Body of pancreas (tissue), 4 donors: ENCODE measurements around the gene CLPTM1L. TPM values are rescaled to one million over a fixed set of nuclear protein-coding genes. Genes with fewer than 3 reads are reported as not detected.

ENCODE experiments used
- ATAC-seq: fragments of 150-250 bp; one replicate; pipeline ENCODE4 v1.9.1; 2016
- DNase-seq, 4 donors: peaks; one replicate each; pipeline ENCODE4 v3.0.0-alpha.2; 2019
- H3K27ac ChIP-seq, 4 donors: fragments of 200-600 bp; sonication (generic); 1 replicate in 3 of 4; 2 replicates in 1 of 4; pipeline versions ENCODE4 v1.5.1 to v1.6.1; 2016 to 2019; ENCODE audit warnings: mild to moderate bottlenecking in 1 of 4, mixed read lengths in 1 of 4, moderate library complexity in 1 of 4
- H3K27me3 ChIP-seq, 2 donors: fragments of 200-600 bp; sonication (generic); one replicate each; pipeline ENCODE4 v1.6.0; 2016; ENCODE audit warnings: mild to moderate bottlenecking in 1 of 2
- H3K36me3 ChIP-seq, 2 donors: fragments of 200-600 bp; sonication (generic); replicated peaks in 1 of 2; 2 replicates each; pipeline ENCODE4 v1.5.1; 2016; ENCODE audit warnings: low read depth in 2 of 2; ENCODE audit not compliant: insufficient read depth in 1 of 2
- H3K4me1 ChIP-seq: fragments of 200-600 bp; sonication (generic); one replicate; pipeline ENCODE4 v1.6.0; 2016
- H3K4me3 ChIP-seq, 2 donors: fragments of 200-600 bp; sonication (generic); 1 replicate in 1 of 2; 2 replicates in 1 of 2; pipeline ENCODE4 v1.5.1; 2016 to 2019
- H3K9me3 ChIP-seq, 3 donors: fragments of 200-600 bp; sonication (generic); 1 replicate in 2 of 3; 2 replicates in 1 of 3; pipeline ENCODE4 v1.5.1; 2016
- POLR2A ChIP-seq, 3 donors: fragments of 450-650 bp; IDR thresholded peaks; one replicate each; pipeline ENCODE4 v1.6.1; 2016; ENCODE audit warnings: antibody characterized with exemption in 3 of 3, mild to moderate bottlenecking in 2 of 3
- WGBS, 2 donors: methylation state at CpG; one replicate each; pipeline ENCODE4 v1.1.5; 2017; 5-methylcytosine and 5-hydroxymethylcytosine counted together
- intact Hi-C: fragments of 100-400 bp; cut with DNase I; formaldehyde crosslinking; loops from one replicate; pipeline ENCODE4 v1.15.1; 2023
- total RNA-seq, 2 donors: library from RNA; depleted of rRNA; stranded (reverse); fragments of >200 nt; gene quantifications; one replicate each; pipeline ENCODE4 v1.1.0, GENCODE V29; 2016
- TF ChIP-seq, protein P1 (sequence below), 7 experiments: fragments of 450-650 bp in 4 of 7; fragments of 200-600 bp in 3 of 7; sonication (generic) in 3 of 7; IDR thresholded peaks; one replicate each; pipeline ENCODE4 v1.5.1; 2016 to 2019; ENCODE audit warnings: antibody characterized with exemption in 7 of 7

Gene CLPTM1L
- total RNA-seq, 2 donors from 2014 or later = 91.3 to 109 TPM

GRCh38 chr5:1338506-1339070 is 6.3 kb downstream of the CLPTM1L start:
- Histone ChIP-seq H3K27me3 (no peaks in the 10 kb centered on the region), H3K4me3 (no peak overlapping the region), H3K27ac (no peak overlapping the region), H3K36me3 (peaks cover 8 to 58% of the 10 kb centered on the region in 2 donors), H3K4me1 (peaks cover 6% of the 10 kb centered on the region), H3K9me3 (no peaks in the 10 kb centered on the region)
- intact Hi-C loops = no loop called here
- TF ChIP-seq, protein P1, sequence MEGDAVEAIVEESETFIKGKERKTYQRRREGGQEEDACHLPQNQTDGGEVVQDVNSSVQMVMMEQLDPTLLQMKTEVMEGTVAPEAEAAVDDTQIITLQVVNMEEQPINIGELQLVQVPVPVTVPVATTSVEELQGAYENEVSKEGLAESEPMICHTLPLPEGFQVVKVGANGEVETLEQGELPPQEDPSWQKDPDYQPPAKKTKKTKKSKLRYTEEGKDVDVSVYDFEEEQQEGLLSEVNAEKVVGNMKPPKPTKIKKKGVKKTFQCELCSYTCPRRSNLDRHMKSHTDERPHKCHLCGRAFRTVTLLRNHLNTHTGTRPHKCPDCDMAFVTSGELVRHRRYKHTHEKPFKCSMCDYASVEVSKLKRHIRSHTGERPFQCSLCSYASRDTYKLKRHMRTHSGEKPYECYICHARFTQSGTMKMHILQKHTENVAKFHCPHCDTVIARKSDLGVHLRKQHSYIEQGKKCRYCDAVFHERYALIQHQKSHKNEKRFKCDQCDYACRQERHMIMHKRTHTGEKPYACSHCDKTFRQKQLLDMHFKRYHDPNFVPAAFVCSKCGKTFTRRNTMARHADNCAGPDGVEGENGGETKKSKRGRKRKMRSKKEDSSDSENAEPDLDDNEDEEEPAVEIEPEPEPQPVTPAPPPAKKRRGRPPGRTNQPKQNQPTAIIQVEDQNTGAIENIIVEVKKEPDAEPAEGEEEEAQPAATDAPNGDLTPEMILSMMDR (IDR thresholded peaks at IDR 0.05) = no peak
- TF ChIP-seq POLR2A (IDR thresholded peaks at IDR 0.05) = no peak
- 94 to 95% methylated on average over 20 to 22 of the region's 22 CpGs for WGBS, 2 donors
- no peak for ATAC-seq
- DNase-seq = no peak

DNA sequence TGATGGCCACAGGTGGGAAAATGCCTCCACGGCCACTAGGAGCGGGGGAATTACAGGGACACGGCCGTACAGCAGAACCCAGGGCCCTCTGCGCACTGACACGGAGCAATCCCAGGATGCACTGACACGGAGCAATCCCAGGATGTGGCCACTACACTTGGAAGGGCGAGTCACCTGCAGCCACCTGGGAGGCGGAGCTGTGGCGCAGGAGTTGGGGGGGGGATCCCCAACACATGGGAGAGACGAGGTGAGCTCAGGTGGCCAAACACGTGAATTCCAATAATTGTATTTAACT is 6.8 kb downstream of the CLPTM1L start:
- 88 to 90% methylated on average over 5 to 12 of the region's 12 CpGs for WGBS, 2 donors
- Histone ChIP-seq H3K4me1 (peaks cover 2% of the 10 kb centered on the region), H3K27me3 (no peaks in the 10 kb centered on the region), H3K9me3 (no peaks in the 10 kb centered on the region), H3K36me3 (peaks cover 8 to 62% of the 10 kb centered on the region in 2 donors), H3K27ac (no peak overlapping the region), H3K4me3 (no peak overlapping the region)
- no peak for TF ChIP-seq POLR2A (IDR thresholded peaks at IDR 0.05)
- TF ChIP-seq, protein P1 (IDR thresholded peaks at IDR 0.05) = no peak
- ATAC-seq (no peak), DNase-seq (no peak)
- intact Hi-C loops = no loop called here

DNA sequence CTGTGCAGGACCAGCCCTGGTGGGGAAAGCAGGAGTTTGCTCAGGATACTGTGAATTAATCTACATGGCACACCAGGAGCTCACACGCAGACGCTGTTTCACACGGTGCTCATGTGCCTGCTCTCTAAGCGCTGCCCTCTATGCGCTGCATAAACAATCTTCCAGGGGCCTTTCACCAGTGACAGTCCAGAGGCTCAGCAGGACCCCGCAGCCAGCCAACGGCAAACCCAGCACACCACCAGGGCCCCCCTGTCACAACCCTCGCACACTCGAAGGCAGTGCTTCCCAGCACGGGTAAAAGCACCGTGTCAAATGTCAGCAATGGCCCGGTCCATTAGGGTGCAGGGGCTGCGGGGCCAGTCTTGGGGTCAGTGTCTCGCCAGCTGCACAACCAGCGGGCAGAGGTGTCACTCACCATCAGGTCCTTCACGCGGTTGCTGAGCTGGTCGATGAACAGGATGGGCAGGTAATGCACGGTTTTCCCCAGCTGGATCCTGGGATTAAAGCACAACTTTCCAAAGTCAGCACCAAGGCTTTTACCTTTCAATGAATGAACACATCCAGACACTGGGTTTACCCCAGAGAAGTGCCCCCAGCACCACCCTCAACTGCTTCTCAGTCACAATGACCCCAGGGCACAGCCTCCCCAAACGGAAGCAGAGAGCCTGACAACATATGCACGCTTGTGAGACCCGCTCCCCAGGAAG is 7.3 kb downstream of the CLPTM1L start:
- DNase-seq = no peak
- H3K4me3 ChIP-seq = no peak overlapping the region
- ATAC-seq = no peak
- TF ChIP-seq, protein P1 (IDR thresholded peaks at IDR 0.05) = no peak
- TF ChIP-seq POLR2A (IDR thresholded peaks at IDR 0.05) = no peak
- intact Hi-C loops = no loop called here
- no peaks in the 10 kb centered on the region for H3K4me1 ChIP-seq
- WGBS, 2 donors = 90 to 91% methylated on average over 21 to 22 of the region's 22 CpGs
- H3K27me3 ChIP-seq = no peaks in the 10 kb centered on the region
- no peaks in the 10 kb centered on the region for H3K9me3 ChIP-seq
- H3K27ac ChIP-seq = no peak overlapping the region
- H3K36me3 ChIP-seq = peaks cover 8 to 63% of the 10 kb centered on the region in 2 donors

DNA sequence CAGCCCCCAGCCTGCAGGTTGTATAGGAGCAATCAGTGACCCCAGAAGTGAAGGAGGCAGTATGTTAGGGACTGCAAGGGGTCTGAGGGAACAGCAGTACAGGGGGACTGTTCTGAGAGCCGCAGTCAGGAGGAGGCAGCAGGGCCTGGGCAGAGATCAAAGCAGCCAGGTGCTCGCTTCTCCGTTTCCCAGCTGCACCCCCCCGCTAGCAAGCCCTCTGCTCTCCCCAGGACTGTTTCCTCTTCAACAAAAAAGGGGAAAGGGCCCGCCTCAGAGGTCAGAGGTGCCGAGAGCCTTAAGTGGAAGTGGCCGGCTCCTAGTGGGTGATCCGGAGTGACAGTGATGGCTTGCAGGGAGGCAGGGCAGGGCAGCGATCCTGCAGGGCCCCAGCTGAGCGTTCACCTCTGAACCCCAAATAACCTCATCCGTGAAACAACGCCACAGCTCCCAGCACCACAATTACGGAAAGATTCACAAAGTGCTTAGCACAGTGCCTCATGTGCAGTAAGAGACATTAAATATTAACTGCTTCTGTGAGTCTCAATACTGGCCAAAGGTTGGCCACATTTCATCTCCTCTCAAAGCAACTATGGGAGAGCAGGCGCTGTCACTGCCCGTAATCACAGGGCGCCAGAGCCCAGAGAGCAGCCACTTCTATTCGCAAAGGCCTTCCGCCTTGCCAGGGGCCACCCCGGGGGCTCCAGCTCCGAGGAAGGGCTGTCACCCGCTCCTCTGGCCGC is 8.0 kb downstream of the CLPTM1L start:
- Histone ChIP-seq H3K4me1 (no peaks in the 10 kb centered on the region), H3K27ac (no peak overlapping the region), H3K4me3 (no peak overlapping the region), H3K36me3 (peaks cover 8 to 68% of the 10 kb centered on the region in 2 donors), H3K9me3 (no peaks in the 10 kb centered on the region), H3K27me3 (no peaks in the 10 kb centered on the region)
- DNase-seq (no peak), ATAC-seq (no peak)
- TF ChIP-seq, protein P1 (IDR thresholded peaks at IDR 0.05) = no peak
- TF ChIP-seq POLR2A (IDR thresholded peaks at IDR 0.05) = no peak
- 88 to 90% methylated on average over 12 to 22 of the region's 22 CpGs for WGBS, 2 donors
- intact Hi-C loops = no loop called here
